ENCODE results near the gene CEP112. TPM values are rescaled to one million over a fixed set of nuclear protein-coding genes. Genes with fewer than 3 reads are reported as not detected.

The CEP112 gene
- total and polyA plus RNA-seq, 2 of the 8 experiments (the other 6 are each of a cell fraction or from before 2014, with no cell fraction given) = 0.62 to 3.1 TPM

GRCh38 chr17:65601881-65602280 lies 590.1 kb downstream of the CEP112 start (continued):
- TF ChIP-seq EP300 (IDR thresholded peaks at IDR 0.05; ENCODE audit: borderline replicate concordance in 1 of 2, low read depth in 2 of 2, low read length in 2 of 2) (no peak), TAF7 (optimal IDR thresholded peaks at IDR 0.05; ENCODE audit: borderline replicate concordance, low read depth, low read length) (no peak), BCL11A (IDR thresholded peaks at IDR 0.05; ENCODE audit: low read depth in 2 of 2, low read length in 2 of 2) (no peak), MAX (IDR thresholded peaks at IDR 0.05) (no peak), TEAD4 (IDR thresholded peaks at IDR 0.05; ENCODE audit: low read depth, low read length) (no peak)

Measured in H1 (cell line).